Measurements from ENCODE around the gene FAM81B. TPM values are rescaled to one million over a fixed set of nuclear protein-coding genes. Genes with fewer than 3 reads are reported as not detected.
"Not testable (repeated sequence)": the region's sequence is repeated elsewhere in the genome, so short reads cannot be mapped to it uniquely, and the experiment has no call there.

The FAM81B gene
- total and polyA plus RNA-seq, 4 experiments from 2014 or later, result not detected

- no peak overlapping the region for H3K27ac Mint-ChIP-seq
- POLR2A ChIA-PET (ENCODE audit: partially characterized antibody), result no interaction called here
- Histone ChIP-seq H3K9me3 (ENCODE audit: control insufficient read depth in 1 of 2, low read length in 2 of 2) (no peaks in the 10 kb centered on the region), H3K36me3 (ENCODE audit: insufficient read depth, low read length) (no peaks in the 10 kb centered on the region), H3K4me1 (ENCODE audit: insufficient read depth, low read length) (no peaks in the 10 kb centered on the region), H3K27me3 (ENCODE audit: insufficient read depth, low read length) (no peaks in the 10 kb centered on the region), H3K27ac (ENCODE audit: low read depth, low read length) (no peak overlapping the region), H3K4me3 (ENCODE audit: low read length in 2 of 2) (no peak overlapping the region)
- H3K27me3 Mint-ChIP-seq, result peaks cover 0 to 3% of the 10 kb centered on the region in 2 donors
- DNase-seq, result no peak
- intact Hi-C loops (cut with micrococcal nuclease), result no loop called here
- H3K4me3 Mint-ChIP-seq, result no peak overlapping the region
- CTCF ChIA-PET (ENCODE audit: partially characterized antibody), result no interaction called here
- peaks cover 7 to 13% (median 7%) of the 10 kb centered on the region in 4 donors for H3K4me1 Mint-ChIP-seq
- peaks cover 0 to 4% (median under 1%) of the 10 kb centered on the region in 8 donors for H3K9me3 Mint-ChIP-seq
- H3K36me3 Mint-ChIP-seq, result no peaks in the 10 kb centered on the region
These were observed 8.4 kb upstream of the FAM81B start for GRCh38 chr5:95382801-95383200.

DNA sequence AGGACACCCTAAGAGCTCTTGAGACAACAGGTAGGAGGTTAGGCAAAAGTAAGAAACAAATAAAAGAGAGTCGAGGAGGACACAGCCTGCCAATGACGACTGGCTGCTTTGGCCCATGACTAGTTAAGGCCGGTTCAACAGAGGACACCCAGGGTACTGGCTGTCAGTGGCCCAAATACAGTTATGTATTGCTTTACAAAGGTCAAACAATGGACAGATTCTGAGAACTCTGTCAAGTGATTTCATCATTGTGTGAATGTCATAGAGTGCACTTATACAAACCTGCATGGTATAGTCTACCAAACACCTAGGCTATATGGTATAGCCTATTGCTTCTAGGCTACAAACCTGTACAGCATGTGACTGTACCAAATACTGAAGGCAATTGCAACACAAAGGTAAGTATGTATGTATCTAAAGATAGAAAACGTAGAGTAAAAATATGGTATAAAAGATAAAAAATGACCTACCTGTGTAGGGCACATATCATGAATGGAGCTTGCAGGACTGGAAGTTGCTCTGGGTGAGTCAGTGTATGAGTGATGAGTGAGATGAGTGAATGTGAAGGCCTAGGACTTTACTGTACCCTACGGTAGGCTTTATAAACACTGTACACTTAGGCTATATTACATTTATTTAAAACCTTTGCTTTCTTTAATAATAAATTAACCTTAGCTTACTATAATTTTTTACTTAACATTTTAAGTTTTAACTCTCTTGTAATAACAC lies 6.5 kb upstream of the FAM81B start:
- POLR2A ChIA-PET (ENCODE audit: partially characterized antibody), result no interaction called here
- CTCF ChIA-PET (ENCODE audit: partially characterized antibody), result no interaction called here

DNA sequence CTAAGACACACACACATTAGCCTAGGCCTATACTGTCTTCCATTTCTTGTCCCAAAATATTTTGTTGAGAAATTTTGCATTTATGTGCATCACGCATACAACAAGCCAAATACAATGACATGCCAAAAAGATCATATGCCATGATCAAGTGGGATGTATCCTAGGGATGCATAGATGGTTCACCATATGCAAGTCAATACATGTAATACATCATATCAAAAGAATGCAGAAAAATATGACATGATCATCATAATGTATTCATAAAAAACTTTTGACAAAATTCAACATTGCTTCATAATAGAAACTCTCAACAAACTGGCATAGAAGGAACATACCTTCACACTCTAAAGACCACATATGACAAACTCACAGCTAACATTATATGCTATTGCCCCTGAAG lies 5.8 kb upstream of the FAM81B start:
- Histone ChIP-seq H3K36me3 (ENCODE audit: insufficient read depth, low read length) (no peaks in the 10 kb centered on the region), H3K4me3 (ENCODE audit: low read length in 2 of 2) (no peak overlapping the region), H3K27me3 (ENCODE audit: insufficient read depth, low read length) (no peaks in the 10 kb centered on the region), H3K9me3 (ENCODE audit: control insufficient read depth in 1 of 2, low read length in 2 of 2) (no peaks in the 10 kb centered on the region), H3K4me1 (ENCODE audit: insufficient read depth, low read length) (no peaks in the 10 kb centered on the region), H3K27ac (ENCODE audit: low read depth, low read length) (no peak overlapping the region)
- peaks cover 0 to 3% of the 10 kb centered on the region in 2 donors for H3K27me3 Mint-ChIP-seq
- no peak overlapping the region for H3K4me3 Mint-ChIP-seq
- CTCF ChIA-PET (ENCODE audit: partially characterized antibody), result no interaction called here
- intact Hi-C loops (cut with micrococcal nuclease), result no loop called here
- POLR2A ChIA-PET (ENCODE audit: partially characterized antibody), result no interaction called here
- peaks cover 0 to 6% (median under 1%) of the 10 kb centered on the region in 4 donors for H3K4me1 Mint-ChIP-seq
- H3K9me3 Mint-ChIP-seq, result peaks cover 0 to 4% (median 0%) of the 10 kb centered on the region in 8 donors
- no peak overlapping the region for H3K27ac Mint-ChIP-seq
- DNase-seq, result no peak
- H3K36me3 Mint-ChIP-seq, result no peaks in the 10 kb centered on the region

More for the DNA sequence above, 6.5 kb upstream of the FAM81B start:
- no peak overlapping the region for H3K4me3 ChIP-seq (ENCODE audit: low read length in 2 of 2)
- H3K27ac Mint-ChIP-seq, result no peak overlapping the region
- no peak for DNase-seq
- intact Hi-C loops (cut with micrococcal nuclease), result no loop called here
- no peaks in the 10 kb centered on the region for H3K4me1 ChIP-seq (ENCODE audit: insufficient read depth, low read length)
- H3K27ac ChIP-seq (ENCODE audit: low read depth, low read length), result no peak overlapping the region
- no peaks in the 10 kb centered on the region for H3K36me3 ChIP-seq (ENCODE audit: insufficient read depth, low read length)
- H3K27me3 Mint-ChIP-seq, result peaks cover 0 to 3% of the 10 kb centered on the region in 2 donors
- H3K36me3 Mint-ChIP-seq, result no peaks in the 10 kb centered on the region
- H3K9me3 Mint-ChIP-seq, result peaks cover 0 to 4% (median 0%) of the 10 kb centered on the region in 8 donors
- no peaks in the 10 kb centered on the region for H3K27me3 ChIP-seq (ENCODE audit: insufficient read depth, low read length)
- H3K4me1 Mint-ChIP-seq, result peaks cover 6 to 13% (median 7%) of the 10 kb centered on the region in 4 donors
- no peaks in the 10 kb centered on the region for H3K9me3 ChIP-seq (ENCODE audit: control insufficient read depth in 1 of 2, low read length in 2 of 2)
- H3K4me3 Mint-ChIP-seq, result no peak overlapping the region

DNA sequence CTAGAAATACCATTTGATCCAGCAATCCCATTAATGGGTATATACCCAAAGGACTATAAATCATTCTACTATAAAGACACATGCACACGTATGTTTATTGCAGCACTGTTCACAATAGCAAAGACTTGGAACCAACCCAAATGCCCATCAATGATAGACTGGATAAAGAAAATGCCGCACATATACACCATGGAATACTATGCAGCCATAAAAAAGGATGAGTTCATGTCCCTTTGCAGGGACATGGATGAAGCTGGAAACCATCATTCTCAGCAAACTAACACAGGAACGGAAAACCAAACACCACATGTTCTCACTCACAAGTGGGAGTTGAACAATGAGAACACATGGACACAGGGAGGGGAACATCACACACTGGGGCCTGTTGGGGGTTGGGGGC lies 799 bp downstream of the FAM81B start:
- DNase-seq; H3K36me3 ChIP-seq (ENCODE audit: insufficient read depth, low read length); H3K9me3 ChIP-seq (ENCODE audit: control insufficient read depth in 1 of 2, low read length in 2 of 2); H3K4me3 Mint-ChIP-seq; H3K27me3 Mint-ChIP-seq; intact Hi-C loops (cut with micrococcal nuclease); H3K4me1 Mint-ChIP-seq; H3K27ac ChIP-seq (ENCODE audit: low read depth, low read length); CTCF ChIA-PET (ENCODE audit: partially characterized antibody); POLR2A ChIA-PET (ENCODE audit: partially characterized antibody); H3K4me1 ChIP-seq (ENCODE audit: insufficient read depth, low read length); H3K27ac Mint-ChIP-seq; H3K4me3 ChIP-seq (ENCODE audit: low read length in 2 of 2); H3K36me3 Mint-ChIP-seq; H3K27me3 ChIP-seq (ENCODE audit: insufficient read depth, low read length): not testable (repeated sequence)
- H3K9me3 Mint-ChIP-seq, result peaks cover 0 to 13% (median 0%) of the 10 kb centered on the region in 8 donors

DNA sequence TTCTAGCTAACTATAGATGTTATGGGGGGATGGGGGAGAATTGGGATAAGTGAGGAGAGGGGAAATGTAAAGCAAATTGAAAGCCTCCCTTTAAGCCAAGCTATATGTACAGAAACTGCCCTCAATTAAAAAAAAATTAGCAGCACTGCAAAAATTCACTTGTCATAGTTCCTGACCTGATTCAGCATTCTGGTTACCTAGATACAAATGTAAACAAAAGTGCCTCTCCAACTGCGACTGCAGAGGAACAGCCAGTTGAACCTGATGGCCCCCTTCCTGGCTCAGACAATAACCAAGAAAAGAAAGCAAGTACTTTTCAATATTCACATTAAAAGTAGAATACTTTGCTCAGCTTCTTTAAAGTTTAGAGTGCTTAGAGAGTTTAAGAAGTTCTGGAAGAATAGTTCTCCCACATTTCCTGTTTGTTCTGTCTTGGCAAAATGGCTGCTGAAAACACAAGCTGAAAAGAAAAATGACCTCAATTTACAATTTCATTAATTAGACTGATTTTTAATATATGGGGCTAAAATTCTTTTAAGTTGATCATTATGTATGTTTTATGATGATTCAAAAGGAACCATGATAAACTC lies 1.5 kb downstream of the FAM81B start:
- H3K4me3 Mint-ChIP-seq, result no peak overlapping the region
- H3K27ac ChIP-seq (ENCODE audit: low read depth, low read length), result no peak overlapping the region
- peaks cover 2 to 3% of the 10 kb centered on the region in 2 donors for H3K27me3 Mint-ChIP-seq
- no peaks in the 10 kb centered on the region for H3K36me3 ChIP-seq (ENCODE audit: insufficient read depth, low read length)
- H3K9me3 Mint-ChIP-seq, result peaks cover 0 to 13% (median 0%) of the 10 kb centered on the region in 8 donors
- POLR2A ChIA-PET (ENCODE audit: partially characterized antibody), result no interaction called here
- no peak overlapping the region for H3K4me3 ChIP-seq (ENCODE audit: low read length in 2 of 2)
- no peaks in the 10 kb centered on the region for H3K4me1 ChIP-seq (ENCODE audit: insufficient read depth, low read length)
- no peaks in the 10 kb centered on the region for H3K4me1 Mint-ChIP-seq
- intact Hi-C loops (cut with micrococcal nuclease), result no loop called here
- no peak overlapping the region for H3K27ac Mint-ChIP-seq
- DNase-seq, result no peak
- H3K36me3 Mint-ChIP-seq, result no peaks in the 10 kb centered on the region
- no peaks in the 10 kb centered on the region for H3K27me3 ChIP-seq (ENCODE audit: insufficient read depth, low read length)
- CTCF ChIA-PET (ENCODE audit: partially characterized antibody), result no interaction called here
- no peaks in the 10 kb centered on the region for H3K9me3 ChIP-seq (ENCODE audit: control insufficient read depth in 1 of 2, low read length in 2 of 2)

GRCh38 chr5:95393279-95393678 lies 2.1 kb downstream of the FAM81B start:
- Mint-ChIP-seq H3K27me3 (peaks cover 2 to 3% of the 10 kb centered on the region in 2 donors), H3K4me3 (no peak overlapping the region), H3K27ac (no peak overlapping the region), H3K9me3 (peaks cover 0 to 13% (median 0%) of the 10 kb centered on the region in 8 donors), H3K36me3 (no peaks in the 10 kb centered on the region), H3K4me1 (no peaks in the 10 kb centered on the region)
- intact Hi-C loops (cut with micrococcal nuclease), result no loop called here
- Histone ChIP-seq H3K27ac (ENCODE audit: low read depth, low read length) (no peak overlapping the region), H3K9me3 (ENCODE audit: control insufficient read depth in 1 of 2, low read length in 2 of 2) (no peaks in the 10 kb centered on the region), H3K4me3 (ENCODE audit: low read length in 2 of 2) (no peak overlapping the region), H3K36me3 (ENCODE audit: insufficient read depth, low read length) (no peaks in the 10 kb centered on the region), H3K4me1 (ENCODE audit: insufficient read depth, low read length) (no peaks in the 10 kb centered on the region), H3K27me3 (ENCODE audit: insufficient read depth, low read length) (no peaks in the 10 kb centered on the region)
- ChIA-PET CTCF (ENCODE audit: partially characterized antibody) (no interaction called here), POLR2A (ENCODE audit: partially characterized antibody) (no interaction called here)
- no peak for DNase-seq

- CTCF ChIA-PET (ENCODE audit: partially characterized antibody), result no interaction called here
- intact Hi-C loops (cut with micrococcal nuclease), result no loop called here
These were observed 7.8 kb downstream of the FAM81B start for GRCh38 chr5:95398989-95399388.

More at GRCh38 chr5:95398989-95399388, 7.8 kb downstream of the FAM81B start:
- peaks cover 4 to 8% of the 10 kb centered on the region in 2 donors for H3K27me3 Mint-ChIP-seq
- H3K36me3 Mint-ChIP-seq, result no peaks in the 10 kb centered on the region
- no peak for DNase-seq
- POLR2A ChIA-PET (ENCODE audit: partially characterized antibody), result no interaction called here
- no peaks in the 10 kb centered on the region for H3K4me1 Mint-ChIP-seq
- H3K4me3 Mint-ChIP-seq, result no peak overlapping the region
- H3K27me3 ChIP-seq (ENCODE audit: insufficient read depth, low read length), result no peaks in the 10 kb centered on the region
- no peak overlapping the region for H3K27ac Mint-ChIP-seq
- H3K4me1 ChIP-seq (ENCODE audit: insufficient read depth, low read length), result no peaks in the 10 kb centered on the region
- no peaks in the 10 kb centered on the region for H3K9me3 ChIP-seq (ENCODE audit: control insufficient read depth in 1 of 2, low read length in 2 of 2)
- no peaks in the 10 kb centered on the region for H3K36me3 ChIP-seq (ENCODE audit: insufficient read depth, low read length)
- H3K9me3 Mint-ChIP-seq, result peaks cover 0 to 4% (median 0%) of the 10 kb centered on the region in 8 donors
- no peak overlapping the region for H3K4me3 ChIP-seq (ENCODE audit: low read length in 2 of 2)
- H3K27ac ChIP-seq (ENCODE audit: low read depth, low read length), result no peak overlapping the region
